Activated CD4-positive, alpha-beta T cell treated with anti-CD3 and anti-CD28 coated beads, Interleukin-2, amount 50 U/mL, for 48 hours (primary cell): ENCODE data around the gene TMEM116.

Experiments
- DNase-seq, 2 experiments: peaks; one replicate each; pipeline ENCODE4 v3.0.0-alpha.2; 2020

TMEM116 gene

GRCh38 chr12:111887926-111888745, 124.8 kb downstream of the TMEM116 start:
- DNase-seq = no peak

DNA sequence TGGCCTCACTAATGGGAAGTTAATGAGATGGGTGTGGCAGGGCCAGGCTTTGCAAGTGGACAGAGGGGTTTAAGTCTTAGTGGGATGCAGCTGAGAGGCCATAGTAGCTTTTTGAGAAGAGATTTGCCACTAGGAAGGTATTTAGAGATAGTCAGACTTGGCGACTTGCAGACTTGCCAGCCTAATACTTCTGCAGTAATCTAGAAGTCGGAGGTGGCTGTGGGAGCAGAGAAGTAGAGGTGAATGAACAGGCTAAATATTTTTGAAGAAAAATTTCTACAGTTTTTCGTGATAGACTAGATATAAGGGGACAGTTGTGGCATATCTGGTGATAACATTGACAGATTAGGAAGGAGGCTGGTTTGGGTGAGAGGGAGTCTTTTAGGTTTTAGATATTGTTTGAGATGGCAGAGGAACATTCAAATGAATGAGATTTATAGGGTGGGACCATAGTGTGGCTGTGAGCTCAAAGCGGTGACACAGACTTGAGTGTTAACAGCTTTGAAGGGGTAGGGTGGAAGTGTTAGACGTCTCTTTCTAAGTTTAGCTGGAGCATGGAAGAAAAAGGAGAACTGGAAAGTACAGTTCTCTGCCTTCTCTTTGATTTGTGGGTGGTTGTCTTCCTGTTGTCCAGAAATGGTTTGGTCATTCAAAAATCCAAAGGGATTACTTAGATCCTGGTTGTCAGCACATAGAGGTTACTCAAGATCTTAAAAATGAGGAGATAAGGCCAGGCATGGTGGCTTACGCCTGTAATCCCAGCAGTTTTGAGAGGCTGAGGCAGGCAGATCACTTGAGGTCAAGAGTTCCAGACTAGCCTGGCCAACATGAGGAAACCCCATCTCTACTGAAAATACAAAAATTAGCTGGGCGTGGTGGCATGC, 126.1 kb downstream of the TMEM116 start:
- DNase-seq = no peak

- DNase-seq = no peak
Observed at GRCh38 chr12:111881716-111882115, 131.2 kb downstream of the TMEM116 start.
